NAMALWA (cell line): ENCODE results near the gene FOXD3.
A peak's percentile ranks its signal among the peaks of the same experiment; 100 is the strongest.

Experiments used
- DNase-seq: peaks from one replicate; pipeline ENCODE4 v3.0.0-alpha.2; 2015; ENCODE audit warnings: low spot score

Gene FOXD3

GRCh38 chr1:63322114-63322943 is at the start of gene FOXD3:
FOXD3 (plus strand) TSS chr1:63322567; CDS start chr1:63323059, 492 bp downstream.
- DNase-seq: peak; percentile 72

GRCh38 chr1:63272811-63273210 is 49.6 kb upstream of the FOXD3 start:
- no peak for DNase-seq

- no peak for DNase-seq
Observed at GRCh38 chr1:63274371-63274770, 48.0 kb upstream of the FOXD3 start.

GRCh38 chr1:63274979-63275378 is 47.4 kb upstream of the FOXD3 start:
- no peak for DNase-seq

GRCh38 chr1:63276624-63277023 is 45.7 kb upstream of the FOXD3 start:
- no peak for DNase-seq

- no peak for DNase-seq
Observed at GRCh38 chr1:63277195-63278192, 44.9 kb upstream of the FOXD3 start.

GRCh38 chr1:63281753-63282152 is 40.6 kb upstream of the FOXD3 start:
- no peak for DNase-seq

- DNase-seq: no peak
Observed at GRCh38 chr1:63289135-63289534, 33.2 kb upstream of the FOXD3 start.

GRCh38 chr1:63294803-63295594 is 27.4 kb upstream of the FOXD3 start:
- no peak for DNase-seq

- DNase-seq: no peak
Observed at GRCh38 chr1:63304410-63304809, 18.0 kb upstream of the FOXD3 start.

GRCh38 chr1:63305043-63305442 is 17.3 kb upstream of the FOXD3 start:
- DNase-seq: no peak

GRCh38 chr1:63307196-63307794 is 15.1 kb upstream of the FOXD3 start:
- no peak for DNase-seq

GRCh38 chr1:63316598-63316983 is 5.8 kb upstream of the FOXD3 start:
- DNase-seq: no peak

GRCh38 chr1:63316984-63317816 is 5.2 kb upstream of the FOXD3 start:
- peak; percentile 86 for DNase-seq

GRCh38 chr1:63317817-63318152 is 4.6 kb upstream of the FOXD3 start:
- DNase-seq: no peak

- no peak for DNase-seq
Observed at GRCh38 chr1:63318201-63318979, 4.0 kb upstream of the FOXD3 start.

GRCh38 chr1:63319046-63320021 is 3.0 kb upstream of the FOXD3 start:
- no peak for DNase-seq

- DNase-seq: no peak
Observed at GRCh38 chr1:63320022-63320721, 2.2 kb upstream of the FOXD3 start.
